SKM-1 (cell line): ENCODE results near the gene PQBP1.

ENCODE experiments used
- DNase-seq: peaks from one replicate; lab custom pipeline; 2025; ENCODE audit not compliant: unreplicated experiment; lab: John Stamatoyannopoulos, UW

Gene PQBP1

DNA sequence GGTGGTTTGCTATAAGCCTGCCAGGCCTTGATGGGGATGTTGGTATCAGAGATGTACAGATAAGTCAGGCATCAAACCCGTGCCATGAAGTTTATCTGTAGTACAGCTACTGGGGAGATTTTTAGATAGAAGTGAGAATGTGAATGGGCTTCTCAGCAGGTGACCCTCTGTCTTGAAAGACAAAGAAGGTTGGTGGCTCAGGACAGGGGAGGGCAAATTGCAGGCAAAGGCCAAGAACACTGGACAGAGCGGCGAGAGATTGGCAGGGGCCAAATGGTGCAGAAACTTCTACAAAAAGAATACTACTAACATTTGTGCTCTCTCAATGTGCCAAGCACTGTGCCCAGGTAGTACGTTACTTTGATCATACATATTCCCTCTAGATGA, 23.0 kb downstream of the PQBP1 start:
- no peak for DNase-seq

DNA sequence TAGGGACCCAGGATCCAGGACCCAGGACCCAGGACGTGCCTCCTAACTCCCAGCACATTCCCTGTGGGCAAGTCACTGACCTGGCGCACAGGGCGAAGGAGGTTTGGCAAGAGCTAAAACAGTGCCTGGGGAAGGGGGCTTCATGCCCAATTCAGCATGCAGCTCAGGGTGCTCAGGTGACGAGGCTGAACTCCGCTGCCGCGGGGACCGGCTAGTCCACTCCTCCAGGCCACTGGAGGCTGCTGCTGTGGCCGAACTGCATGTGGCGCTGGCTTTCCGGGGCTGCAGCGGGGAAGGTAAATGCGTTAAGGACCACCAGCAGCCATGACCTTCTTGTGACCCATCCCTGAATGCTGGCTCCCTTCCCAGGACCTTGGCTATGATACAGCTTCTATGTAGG, 26.0 kb downstream of the PQBP1 start:
- no peak for DNase-seq

DNA sequence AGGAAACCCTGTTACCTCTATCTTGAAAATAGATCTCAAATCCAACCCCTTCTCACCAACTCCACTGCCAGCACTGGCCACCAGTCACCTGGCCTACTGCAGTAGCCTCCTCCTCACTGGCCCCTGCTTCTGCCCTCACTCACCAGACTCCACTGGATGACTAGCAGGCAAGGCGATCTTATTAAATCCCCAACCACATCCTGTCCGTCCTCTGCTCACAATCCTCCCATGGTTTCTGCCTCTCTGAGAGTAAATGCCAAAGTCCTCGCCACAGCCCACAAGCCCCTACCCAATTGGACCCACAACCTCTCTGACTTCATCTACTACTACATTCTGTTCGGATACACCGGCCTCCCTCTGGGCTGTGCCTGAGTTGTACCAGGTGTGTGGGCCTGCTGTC, 26.5 kb downstream of the PQBP1 start:
- no peak for DNase-seq

DNA sequence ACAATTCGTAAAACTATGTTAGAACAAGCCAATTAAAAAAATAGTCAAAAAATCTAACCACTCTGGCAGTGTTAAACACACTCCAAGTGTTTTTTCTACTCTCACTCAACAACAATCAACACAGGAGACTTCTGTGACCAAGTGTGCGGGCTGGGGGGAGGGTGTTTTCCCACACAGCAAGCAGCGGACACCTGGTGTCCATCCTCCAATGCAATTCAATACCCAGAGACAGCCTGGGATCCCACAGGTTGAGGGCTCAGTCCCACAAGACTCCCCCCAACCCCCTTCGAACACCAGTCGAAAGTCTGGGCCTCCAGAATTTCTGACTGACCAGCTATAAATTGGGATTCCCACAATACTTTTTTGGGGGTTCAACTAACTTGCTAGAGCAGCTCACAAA, 29.4 kb downstream of the PQBP1 start:
- no peak for DNase-seq

DNA sequence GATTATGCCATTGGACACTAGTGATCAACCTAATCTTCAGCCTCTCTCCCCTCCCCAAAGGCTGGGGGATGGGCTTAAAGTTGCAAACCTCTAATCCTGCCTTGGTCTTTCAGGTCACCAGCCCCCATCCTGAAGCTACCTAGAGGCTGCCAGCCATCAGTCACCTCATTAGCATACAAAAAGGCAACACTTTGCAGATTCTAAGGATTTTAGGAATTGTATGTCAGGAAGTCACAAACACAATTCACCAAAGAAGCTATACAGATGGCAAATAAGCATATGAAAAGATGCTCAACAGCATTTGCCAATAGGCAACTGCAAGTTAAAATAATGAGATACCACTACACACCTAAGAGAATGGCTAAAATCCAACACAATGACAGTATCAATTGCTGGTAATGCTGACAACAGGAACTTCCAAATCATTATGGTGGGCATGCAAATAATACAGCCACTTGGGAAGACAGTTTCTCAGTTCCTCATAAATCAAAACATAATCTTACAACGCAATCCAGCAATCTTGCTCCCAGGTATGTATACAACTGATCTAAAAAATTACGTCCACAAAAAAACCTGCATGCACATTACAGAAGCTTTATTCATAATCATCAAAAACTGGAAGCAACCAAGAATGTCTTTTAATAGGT, 30.1 kb downstream of the PQBP1 start:
- DNase-seq = no peak

DNA sequence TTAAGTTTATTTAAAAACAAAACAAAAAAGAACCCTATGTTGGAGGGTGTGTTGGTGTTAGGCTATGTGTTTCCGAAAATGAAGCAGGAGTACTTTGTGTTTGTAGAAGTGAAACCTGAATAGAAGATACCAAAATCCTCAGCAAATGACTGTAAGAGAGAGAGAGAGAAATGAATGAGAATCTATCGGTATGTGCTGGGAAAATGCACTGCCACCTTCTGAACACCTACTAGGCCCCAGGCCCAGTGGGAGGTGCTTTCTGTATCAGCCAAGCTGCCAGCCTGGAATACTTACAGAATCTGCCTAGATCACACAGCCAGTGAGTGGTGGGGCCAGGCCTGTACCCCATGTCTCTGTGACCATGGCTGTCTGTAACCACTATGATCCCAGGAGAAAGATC, 36.0 kb downstream of the PQBP1 start:
- DNase-seq = no peak

DNA sequence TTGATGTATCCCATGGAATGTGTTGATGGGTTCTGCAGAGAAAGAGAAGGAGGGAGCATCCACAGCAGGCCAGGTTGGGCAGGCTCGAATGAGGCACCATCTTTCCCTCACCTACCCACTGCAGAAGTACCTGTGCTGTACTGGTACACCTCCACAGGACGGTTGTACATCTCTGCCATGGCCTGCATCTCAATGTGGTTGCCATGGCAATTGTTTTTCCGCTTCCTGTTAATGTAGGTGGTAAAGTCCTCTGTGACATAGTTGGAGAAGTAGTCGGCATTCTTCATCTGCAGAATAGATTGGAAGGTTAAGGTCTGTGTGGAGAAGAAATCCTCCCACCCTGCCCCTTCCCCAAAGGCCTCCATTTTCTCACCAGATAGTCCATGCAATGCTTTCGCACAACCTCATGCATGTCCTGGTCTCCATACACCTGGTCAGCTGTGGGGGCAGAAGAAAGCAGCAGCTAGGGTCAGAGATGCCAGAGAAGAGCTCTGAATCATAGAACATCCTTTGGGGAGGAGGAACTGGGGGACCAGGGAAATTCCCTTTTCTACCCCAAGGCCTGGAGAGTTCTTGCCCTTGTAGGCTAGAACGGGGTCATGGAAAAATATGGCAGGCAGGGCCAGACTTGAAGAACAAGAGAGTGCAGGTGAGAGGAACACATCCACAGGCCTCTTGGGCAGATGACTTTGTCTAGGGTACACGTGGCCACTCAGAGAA, 37.0 kb downstream of the PQBP1 start:
- DNase-seq = no peak

DNA sequence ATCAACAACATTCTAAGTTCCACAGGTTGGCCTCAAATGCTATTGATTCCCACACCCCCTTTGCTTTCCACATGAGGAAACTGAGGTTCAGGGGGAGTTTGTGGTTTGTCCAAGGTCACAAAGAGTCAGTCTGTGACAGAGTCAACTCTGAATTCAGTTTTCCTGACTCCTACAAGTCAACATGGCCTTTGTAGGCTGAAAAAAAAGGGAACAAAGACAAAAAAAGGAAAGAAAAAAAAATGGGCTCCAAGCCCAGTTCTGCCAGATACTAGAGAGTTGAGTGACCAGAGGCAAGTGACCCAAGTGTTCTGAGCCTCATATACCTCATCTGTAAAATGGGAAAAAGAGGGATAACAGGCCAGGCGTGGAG, 37.6 kb downstream of the PQBP1 start:
- no peak for DNase-seq

DNA sequence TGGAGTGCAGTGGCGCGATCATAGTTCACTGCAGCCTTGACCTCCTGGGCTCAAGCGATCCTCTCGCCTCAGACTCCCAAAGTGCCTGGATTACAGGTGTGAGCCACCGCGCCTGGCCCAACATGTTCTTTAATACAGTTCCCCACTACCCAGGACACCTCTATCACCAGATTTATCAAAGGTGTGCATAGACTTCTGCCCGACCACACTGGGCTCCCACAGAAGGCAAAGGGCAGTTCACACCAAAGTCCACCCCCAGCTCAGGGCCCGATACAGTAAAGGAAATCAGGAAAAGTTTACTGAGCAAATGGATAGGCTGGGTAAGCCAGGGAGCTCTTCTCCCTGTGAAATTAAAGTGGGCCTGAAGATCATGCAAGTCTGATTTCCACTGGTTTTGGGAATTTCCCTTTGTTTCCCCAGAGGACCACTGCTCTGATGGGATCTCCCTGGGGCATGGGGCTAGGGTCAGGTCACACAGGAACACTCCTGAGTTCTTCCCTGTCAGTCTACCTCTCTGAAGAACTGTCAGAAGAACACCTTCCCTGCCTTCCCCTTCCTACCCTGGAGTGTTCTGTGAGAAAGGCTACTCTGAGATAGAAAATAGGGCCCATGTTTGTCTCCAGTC, 38.8 kb downstream of the PQBP1 start:
- DNase-seq = no peak

DNA sequence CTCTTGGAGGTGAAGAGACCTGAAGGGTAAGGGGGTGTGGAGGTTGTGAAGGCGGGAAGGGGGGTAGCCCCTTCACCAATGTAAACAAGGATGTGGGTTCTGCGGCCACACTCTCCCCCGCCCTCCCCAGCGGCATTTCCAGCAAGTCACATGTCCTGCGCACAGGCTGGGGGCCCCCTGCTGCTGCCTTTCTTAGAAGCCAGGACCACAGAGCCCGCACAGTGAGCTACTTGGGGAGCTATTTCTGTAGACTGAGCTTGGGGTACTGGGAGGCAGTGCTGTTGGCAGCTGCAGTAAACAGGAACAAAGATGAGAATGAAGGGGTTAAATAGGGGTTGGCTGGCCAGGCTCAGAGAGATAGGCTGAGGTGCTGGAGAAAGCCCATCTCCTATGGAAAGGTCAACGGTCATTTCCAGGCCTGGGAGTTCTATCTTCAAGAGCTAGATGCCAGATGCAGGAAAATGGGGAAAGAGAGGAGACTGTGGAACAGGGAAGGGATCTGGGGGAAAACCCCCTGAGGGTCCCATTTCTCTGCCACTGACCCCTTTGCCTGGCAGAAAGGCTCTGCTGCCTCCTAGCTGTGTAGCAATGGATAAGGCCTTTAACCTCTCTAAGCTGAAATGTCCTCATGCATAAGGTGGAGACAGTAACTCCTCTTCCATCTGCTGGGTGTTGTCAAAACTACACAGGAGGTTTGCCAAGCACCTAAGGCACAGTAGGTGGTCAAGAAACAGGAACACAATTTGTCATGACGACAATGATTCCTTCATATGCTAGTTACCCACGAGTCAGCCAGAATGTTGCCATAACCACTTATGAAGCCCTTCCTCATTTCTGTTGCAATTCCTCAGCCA, 39.6 kb downstream of the PQBP1 start:
- peak; percentile 58 for DNase-seq

DNA sequence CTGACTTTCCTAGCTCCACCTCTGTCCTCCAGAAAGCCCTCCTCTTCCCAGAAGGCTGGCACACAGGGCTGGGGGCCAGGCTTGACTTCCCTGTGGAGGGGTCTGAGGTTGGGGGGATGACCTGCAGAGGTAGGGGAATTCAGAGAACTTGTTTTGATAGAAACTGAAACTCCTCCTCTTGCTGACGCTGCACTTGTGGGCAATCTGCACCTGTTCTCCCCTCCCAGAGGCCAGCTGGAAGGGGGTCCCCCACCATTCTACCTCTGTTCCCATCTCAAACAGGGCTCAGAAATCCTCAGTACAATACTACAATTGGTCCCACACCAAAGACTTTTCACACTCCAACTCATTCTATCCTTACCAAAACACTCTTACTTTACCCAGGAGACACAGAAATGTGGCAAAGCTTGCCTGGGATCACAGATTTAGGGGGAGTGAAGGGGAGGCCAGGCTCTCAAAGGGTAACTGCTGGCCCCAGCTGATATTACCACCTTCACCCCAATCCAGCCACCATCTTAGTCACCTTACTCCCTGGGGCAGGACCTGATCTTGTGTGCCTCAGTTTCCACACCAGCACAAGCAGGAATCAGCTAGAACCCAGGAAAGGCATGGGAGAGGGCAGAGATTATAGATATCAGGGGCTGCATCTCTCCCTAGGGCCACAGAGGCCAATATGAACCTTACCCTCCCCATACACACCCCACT, 41.1 kb downstream of the PQBP1 start:
- no peak for DNase-seq

DNA sequence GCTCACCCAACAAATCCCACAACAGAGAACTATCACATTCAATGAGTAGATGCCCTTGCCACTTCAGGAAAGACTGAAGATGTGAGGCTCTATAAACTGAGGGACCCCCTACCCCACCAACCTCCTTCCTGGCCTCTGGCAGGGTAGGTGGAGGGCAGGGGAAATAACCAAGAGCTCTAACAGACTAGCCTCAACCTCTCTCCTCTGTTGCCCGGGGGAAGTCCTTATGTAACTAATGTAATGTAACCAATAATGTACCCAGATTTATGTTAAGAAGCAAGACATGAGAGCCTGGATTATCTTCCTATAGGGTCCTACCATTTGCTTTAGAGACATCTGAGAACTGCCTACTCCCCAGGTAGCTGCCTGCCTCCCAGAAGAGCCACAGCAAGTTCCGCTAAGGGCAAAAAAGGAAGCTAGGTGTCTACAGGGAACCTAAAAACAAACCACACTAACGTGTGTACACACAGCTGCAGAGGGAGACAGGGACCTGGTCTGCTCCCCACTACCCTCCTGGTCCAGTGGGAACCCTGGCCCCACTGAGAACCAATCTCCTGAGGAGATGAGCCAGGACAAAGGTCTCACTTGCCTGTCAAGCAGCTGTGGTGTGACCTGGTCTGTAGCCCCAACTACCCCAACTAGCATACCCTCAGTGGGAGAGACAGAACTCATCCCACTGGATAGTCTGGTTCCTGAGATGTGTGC, 41.9 kb downstream of the PQBP1 start:
- no peak for DNase-seq

DNA sequence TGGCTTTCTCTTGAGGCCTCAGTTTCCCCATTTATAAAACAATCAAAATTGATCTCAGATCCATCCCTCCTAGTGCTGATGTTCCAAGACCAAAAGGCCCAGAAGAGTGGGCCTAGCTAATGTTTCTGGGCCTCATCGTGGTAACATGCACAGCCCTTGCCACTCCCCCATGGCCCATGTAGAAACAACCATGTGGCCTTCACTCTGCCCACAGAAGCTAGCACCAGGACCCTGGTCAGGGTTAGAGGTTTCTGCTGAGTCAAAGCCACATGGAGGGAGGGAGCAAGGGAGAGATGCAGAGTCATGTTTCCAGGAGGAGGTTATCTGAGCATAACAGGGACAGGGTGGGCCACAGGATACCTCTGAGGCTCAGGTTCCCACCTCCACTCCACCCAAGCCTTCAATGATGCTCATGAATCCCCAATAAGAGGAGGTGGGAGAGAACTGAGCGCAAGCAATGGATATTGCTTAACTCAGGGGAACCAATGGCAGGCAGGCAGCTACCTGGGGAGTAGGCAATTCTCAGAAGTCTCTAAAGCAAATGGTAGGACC, 42.8 kb downstream of the PQBP1 start:
- no peak for DNase-seq

DNA sequence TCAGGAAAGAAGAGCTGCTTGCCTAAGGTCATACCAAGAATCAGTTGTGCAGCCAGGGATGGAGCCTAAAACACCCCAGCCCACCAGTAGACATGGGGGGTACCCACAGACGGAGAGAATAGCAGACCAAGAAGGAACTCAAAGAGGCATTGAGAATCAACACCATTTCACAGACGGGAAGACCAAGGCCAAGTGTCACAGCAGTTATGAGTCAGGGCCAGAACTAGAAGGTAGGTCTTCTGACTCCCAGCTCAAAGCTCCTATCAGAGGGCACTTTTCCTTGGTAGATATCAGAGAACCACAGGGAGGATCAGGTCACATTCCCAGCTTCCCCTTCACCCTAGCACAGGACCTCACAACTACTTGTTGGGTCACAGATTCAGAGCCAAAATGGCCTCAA, 45.2 kb downstream of the PQBP1 start:
- no peak for DNase-seq

DNA sequence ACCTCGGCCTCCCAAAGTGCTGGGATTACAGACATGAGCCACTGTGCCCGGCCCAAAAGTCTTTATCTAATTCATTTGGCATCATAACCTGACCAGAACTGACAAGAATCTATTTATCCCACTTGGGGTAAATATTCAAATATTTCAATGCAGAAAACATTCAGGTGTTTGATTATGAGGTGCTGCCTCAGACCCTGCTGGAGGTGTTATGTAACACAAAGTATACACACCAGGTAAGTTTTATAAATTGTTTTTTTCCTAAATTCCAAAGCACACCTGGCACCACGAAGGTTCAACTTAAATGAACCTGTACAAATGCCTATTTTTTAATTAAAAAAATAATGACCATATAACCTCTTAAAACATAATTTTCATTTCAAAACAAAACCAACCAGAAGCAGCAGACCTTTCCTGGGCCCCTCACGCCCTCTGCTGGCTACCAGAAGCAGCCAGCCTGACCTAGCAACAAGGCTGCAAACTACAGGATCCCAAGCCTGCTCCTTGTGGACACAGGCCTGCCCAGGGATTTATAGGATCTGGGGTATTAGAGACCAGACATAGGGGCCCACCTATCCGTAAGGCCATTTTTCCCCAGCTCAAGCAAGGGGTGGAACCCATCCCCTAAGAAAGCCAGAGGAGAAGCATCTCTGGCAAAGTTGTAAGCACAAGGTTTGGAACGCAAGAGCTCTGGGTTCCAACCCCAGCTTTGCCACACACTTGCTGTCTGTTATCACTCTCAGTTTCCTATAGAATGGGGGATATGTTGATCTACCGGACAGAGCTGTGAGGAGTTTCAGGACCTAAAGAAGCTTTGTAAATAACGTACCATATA, 48.0 kb downstream of the PQBP1 start:
- DNase-seq = no peak

DNA sequence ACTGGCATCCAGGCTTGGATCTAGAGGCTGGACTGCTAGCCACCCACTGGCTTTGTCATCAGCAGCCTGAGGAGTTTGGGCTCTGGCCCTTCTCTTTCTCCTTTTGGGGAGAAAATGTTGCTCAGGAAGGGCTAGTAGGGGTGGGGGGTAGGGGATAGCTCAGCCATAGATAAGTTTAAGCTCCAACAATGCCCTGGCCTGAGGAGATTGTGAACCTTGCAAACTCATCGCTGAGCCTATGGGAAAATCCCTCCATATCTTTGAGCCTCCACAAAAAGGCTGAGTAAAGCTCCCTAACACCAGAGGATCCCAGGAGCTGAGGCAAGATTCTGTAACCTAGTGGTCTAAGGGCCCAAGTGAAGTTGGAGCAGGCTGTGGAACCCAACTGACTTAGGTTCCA, 50.9 kb downstream of the PQBP1 start:
- DNase-seq = no peak
